GM20000 (cell line): ENCODE results near the gene PRKAA2.

Source experiments
- DNase-seq: peaks from one replicate; pipeline ENCODE4 v3.0.0; 2012; ENCODE audit warnings: low spot score
- CTCF ChIP-seq: IDR thresholded peaks from 2 replicates; pipeline ENCODE4 v1.5.1; 2012; ENCODE audit warnings: mild to moderate bottlenecking, control low read depth; ENCODE audit errors: extremely low read depth, missing control alignments

Gene PRKAA2

GRCh38 chr1:56627636-56628039 lies 17.5 kb upstream of the PRKAA2 start:
- TF ChIP-seq CTCF: no peak
- DNase-seq: no peak

GRCh38 chr1:56630786-56631185 lies 14.3 kb upstream of the PRKAA2 start:
- no peak for TF ChIP-seq CTCF
- DNase-seq: no peak

- no peak for DNase-seq
- TF ChIP-seq CTCF: no peak
Measured at GRCh38 chr1:56631901-56632300, 13.2 kb upstream of the PRKAA2 start.

GRCh38 chr1:56634981-56635380 lies 10.1 kb upstream of the PRKAA2 start:
- no peak for TF ChIP-seq CTCF
- DNase-seq: no peak

GRCh38 chr1:56638248-56638647 lies 6.9 kb upstream of the PRKAA2 start:
- DNase-seq: no peak
- TF ChIP-seq CTCF: no peak

GRCh38 chr1:56639211-56639610 lies 5.9 kb upstream of the PRKAA2 start:
- no peak for DNase-seq
- TF ChIP-seq CTCF: no peak

GRCh38 chr1:56643661-56644060 lies 1.5 kb upstream of the PRKAA2 start:
- no peak for TF ChIP-seq CTCF
- no peak for DNase-seq
